ENCODE measurements around the gene SPAG8.
A peak's percentile ranks its signal among the peaks of the same experiment; 100 is the strongest.

SPAG8 gene

DNA sequence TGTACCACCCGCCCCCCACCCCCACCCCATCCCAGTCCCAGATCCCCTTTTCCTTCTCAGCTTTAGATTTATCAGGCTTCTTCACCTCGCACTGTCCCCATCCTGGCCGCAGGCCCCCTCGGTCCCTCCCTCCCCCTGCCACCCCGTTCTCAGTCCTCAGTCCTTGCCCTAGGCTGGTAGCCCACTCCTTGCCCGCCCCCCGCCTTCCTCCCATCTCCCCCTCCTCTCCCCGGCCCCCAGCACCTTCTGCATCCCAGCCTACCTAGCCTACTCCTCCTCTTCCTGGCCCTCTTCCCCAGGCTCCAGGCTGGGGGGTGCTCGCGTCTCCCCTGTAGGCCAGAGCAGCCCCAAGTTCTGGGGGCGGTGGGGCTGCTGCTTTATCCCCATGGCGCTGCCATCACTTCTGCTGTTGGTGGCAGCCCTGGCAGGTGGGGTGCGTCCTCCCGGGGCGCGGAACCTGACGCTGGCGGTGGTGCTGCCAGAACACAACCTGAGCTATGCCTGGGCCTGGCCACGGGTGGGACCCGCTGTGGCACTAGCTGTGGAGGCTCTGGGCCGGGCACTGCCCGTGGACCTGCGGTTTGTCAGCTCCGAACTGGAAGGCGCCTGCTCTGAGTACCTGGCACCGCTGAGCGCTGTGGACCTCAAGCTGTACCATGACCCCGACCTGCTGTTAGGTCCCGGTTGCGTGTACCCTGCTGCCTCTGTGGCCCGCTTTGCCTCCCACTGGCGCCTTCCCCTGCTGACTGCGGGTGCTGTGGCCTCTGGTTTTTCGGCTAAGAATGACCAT lies 19.8 kb downstream of the SPAG8 start:
- no peak for DNase-seq (ENCODE audit: low read depth)
- in situ Hi-C loops (cut with HindIII; ENCODE audit: low sequenced_read_pairs) = no loop called here
- H3K4me3 ChIP-seq (ENCODE audit: low read depth, low read length) = peak overlapping the region; percentile 46
- TF ChIP-seq, protein P1, sequence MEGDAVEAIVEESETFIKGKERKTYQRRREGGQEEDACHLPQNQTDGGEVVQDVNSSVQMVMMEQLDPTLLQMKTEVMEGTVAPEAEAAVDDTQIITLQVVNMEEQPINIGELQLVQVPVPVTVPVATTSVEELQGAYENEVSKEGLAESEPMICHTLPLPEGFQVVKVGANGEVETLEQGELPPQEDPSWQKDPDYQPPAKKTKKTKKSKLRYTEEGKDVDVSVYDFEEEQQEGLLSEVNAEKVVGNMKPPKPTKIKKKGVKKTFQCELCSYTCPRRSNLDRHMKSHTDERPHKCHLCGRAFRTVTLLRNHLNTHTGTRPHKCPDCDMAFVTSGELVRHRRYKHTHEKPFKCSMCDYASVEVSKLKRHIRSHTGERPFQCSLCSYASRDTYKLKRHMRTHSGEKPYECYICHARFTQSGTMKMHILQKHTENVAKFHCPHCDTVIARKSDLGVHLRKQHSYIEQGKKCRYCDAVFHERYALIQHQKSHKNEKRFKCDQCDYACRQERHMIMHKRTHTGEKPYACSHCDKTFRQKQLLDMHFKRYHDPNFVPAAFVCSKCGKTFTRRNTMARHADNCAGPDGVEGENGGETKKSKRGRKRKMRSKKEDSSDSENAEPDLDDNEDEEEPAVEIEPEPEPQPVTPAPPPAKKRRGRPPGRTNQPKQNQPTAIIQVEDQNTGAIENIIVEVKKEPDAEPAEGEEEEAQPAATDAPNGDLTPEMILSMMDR (IDR thresholded peaks at IDR 0.05; ENCODE audit: low read depth, low read length, missing control alignments) = no peak

DNA sequence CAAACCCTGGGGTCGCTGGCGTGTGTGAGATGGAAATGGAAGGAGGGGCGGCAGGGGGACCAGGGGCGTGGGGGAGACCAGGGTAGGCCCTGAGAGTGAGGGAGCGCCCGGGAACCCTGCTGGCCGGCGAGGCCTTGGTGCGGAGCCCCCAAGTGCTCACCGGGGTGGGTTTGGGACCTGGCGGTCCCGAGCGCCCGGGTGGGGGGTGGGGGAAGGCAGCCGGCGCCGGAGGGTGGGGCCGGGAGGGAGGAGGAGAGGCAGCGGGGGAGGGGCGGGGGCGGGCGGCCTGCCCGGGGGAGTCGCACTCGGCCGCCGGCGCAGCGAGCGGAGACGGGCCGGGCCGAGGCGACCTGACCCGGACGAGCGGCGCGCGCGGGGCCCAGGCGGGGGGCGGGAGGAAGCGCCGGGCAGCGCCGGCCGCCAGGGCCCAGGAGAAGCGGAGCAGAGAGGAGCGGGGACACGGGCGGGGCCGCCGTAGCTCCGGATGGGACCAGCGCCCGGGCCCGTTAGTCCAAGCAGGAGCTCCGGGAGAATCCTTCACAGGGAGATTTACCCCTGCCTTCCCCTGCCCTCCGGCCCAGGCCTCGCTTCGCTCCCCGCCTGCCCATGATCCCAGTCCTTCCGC lies 20.7 kb downstream of the SPAG8 start, which contains the start of gene NPR2:
TSS of gene NPR2 (plus strand) at position 295 of the 625 bp plus-strand sequence. CDS start 818 bp downstream, outside the sequence.
- peak within 1 kb of the TSS; percentile 46 for H3K4me3 ChIP-seq (ENCODE audit: low read depth, low read length)
- no peak for DNase-seq (ENCODE audit: low read depth)
- TF ChIP-seq, protein P1 (IDR thresholded peaks at IDR 0.05; ENCODE audit: low read depth, low read length, missing control alignments) = no peak
- in situ Hi-C loops (cut with HindIII; ENCODE audit: low sequenced_read_pairs) = no loop called here

DNA sequence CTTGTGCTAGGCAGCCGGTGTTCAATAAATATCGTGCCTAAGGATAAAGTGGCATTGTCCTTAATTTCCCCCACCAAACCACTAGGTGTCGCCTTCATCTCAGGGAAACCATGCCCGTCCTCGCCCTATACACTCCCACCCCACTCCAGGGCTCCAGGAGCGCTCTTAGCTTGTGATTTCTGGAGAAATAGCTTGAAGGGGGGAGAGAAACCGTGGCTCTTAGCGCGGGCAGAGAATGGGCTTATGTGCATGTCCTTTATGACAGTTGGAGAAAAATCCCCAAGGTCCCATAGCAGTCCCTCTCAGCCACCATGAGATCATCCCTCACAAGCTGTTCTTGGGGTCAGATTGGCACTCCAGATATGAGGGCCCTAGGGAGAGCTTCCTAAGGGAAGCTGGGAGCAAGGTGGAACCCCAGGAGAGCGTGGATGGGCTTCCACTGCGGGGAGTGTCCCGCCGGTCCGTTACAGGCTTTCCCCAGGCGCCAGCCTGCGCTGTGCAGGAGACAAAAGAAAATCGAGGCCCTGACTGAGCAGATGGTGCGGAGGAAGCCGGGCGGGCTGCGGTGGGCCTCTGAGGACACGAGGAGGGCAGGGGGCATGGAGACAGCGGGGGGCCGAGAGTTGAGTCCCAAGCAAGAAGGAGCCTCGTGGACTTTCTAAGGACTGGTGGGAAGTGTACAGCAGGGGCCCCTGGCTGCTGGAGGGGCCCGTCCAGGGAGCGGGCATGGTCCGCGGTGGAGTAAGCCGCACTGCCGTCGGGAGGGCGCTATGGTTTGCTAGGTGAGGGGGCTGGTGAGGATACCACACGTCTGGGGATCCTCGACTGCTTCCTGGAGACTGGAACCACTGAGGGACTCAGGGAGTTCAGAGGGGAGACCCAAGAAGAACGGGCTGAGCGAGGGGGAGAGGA lies 21.4 kb downstream of the SPAG8 start:
- DNase-seq (ENCODE audit: low read depth) = peak; percentile 73
- peak overlapping the region; percentile 46 for H3K4me3 ChIP-seq (ENCODE audit: low read depth, low read length)
- in situ Hi-C loops (cut with HindIII; ENCODE audit: low sequenced_read_pairs) = no loop called here
- TF ChIP-seq, protein P1 (IDR thresholded peaks at IDR 0.05; ENCODE audit: low read depth, low read length, missing control alignments) = peak; percentile 83

DNA sequence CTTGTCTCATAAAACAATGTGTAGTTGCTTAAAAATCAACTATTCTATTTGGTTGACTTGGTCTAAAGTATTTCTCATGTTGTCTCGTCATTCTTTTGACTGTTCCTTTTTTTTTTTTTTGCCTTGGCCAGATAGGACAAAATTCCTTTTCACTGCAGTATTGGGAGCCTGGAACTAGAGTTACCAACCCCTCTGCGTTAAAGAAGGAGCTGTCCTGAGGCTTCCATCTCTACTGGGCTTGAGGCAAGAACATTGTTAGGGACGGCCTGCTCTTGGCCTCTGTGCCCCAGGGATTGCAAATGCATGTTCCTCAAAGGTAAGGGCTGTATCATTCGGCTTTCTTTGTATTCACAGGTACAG lies 22.1 kb downstream of the SPAG8 start:
- TF ChIP-seq, protein P1 (IDR thresholded peaks at IDR 0.05; ENCODE audit: low read depth, low read length, missing control alignments) = no peak
- H3K4me3 ChIP-seq (ENCODE audit: low read depth, low read length) = no peak overlapping the region
- DNase-seq (ENCODE audit: low read depth) = no peak
- in situ Hi-C loops (cut with HindIII; ENCODE audit: low sequenced_read_pairs) = no loop called here

DNA sequence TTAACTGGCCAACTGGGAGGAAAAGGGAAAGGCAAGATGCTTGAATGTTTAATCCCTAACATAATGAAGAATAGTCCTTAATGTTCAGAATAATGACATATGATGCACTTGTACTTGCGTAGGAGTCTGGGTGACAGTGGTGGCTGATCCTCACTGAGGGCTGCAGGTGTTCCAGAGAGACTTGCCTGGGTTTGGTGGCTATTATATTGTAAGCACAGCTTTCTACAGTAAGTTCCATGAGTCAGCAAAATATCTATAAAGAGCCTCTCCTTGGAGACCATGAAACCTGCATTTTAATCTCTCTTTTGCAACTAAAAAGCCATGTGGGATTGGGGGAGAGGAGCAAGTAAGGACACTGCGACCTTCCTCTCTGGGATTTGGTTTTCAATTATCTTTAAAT lies 22.5 kb downstream of the SPAG8 start:
- DNase-seq (ENCODE audit: low read depth) = no peak
- TF ChIP-seq, protein P1 (IDR thresholded peaks at IDR 0.05; ENCODE audit: low read depth, low read length, missing control alignments) = no peak
- no peak overlapping the region for H3K4me3 ChIP-seq (ENCODE audit: low read depth, low read length)
- in situ Hi-C loops (cut with HindIII; ENCODE audit: low sequenced_read_pairs) = no loop called here

DNA sequence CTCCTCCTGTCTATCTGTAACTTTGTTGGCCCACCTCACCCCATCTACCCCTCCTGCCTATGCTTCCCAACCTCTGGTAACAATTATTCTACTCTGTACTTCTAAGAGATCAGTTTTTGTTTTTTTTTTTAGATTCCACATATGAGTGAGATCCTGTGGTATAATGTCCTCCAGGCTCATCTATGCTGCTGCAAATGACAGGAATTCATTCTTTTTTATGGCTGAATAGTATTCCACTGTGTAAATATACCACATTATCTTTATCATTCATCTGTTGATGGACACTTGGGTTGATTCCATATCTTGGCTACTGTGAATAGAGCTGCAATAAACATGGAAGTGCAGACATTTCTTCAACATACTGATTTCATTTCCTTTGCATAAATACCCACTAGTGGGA lies 28.6 kb downstream of the SPAG8 start:
- in situ Hi-C loops (cut with HindIII; ENCODE audit: low sequenced_read_pairs) = no loop called here
- no peak overlapping the region for H3K4me3 ChIP-seq (ENCODE audit: low read depth, low read length)
- TF ChIP-seq, protein P1 (IDR thresholded peaks at IDR 0.05; ENCODE audit: low read depth, low read length, missing control alignments) = no peak
- no peak for DNase-seq (ENCODE audit: low read depth)
